ENCODE results near the gene DCBLD2. TPM values are rescaled to one million over a fixed set of nuclear protein-coding genes. Genes with fewer than 3 reads are reported as not detected.

The DCBLD2 gene
- total RNA-seq, 2 donors from 2014 or later: 15.3 to 22.4 TPM

GRCh38 chr3:98914210-98915080 is 12.9 kb upstream of the DCBLD2 start:
- no peaks in the 10 kb centered on the region for H3K36me3 ChIP-seq (replicated peaks in 1 of 2; ENCODE audit: insufficient read depth in 1 of 2, low read depth in 2 of 2)
- no peak overlapping the region for H3K4me3 ChIP-seq
- ATAC-seq: peak; percentile 9
- H3K9me3 ChIP-seq: no peaks in the 10 kb centered on the region
- no peaks in the 10 kb centered on the region for H3K27me3 ChIP-seq
- H3K27ac ChIP-seq: no peak overlapping the region
- intact Hi-C loops (cut with DNase I): no loop called here
- 50 to 53% methylated on average over 10 of the region's 10 CpGs for WGBS, 2 donors
- no peak for TF ChIP-seq POLR2A (IDR thresholded peaks at IDR 0.05)
- no peak for TF ChIP-seq CTCF (IDR thresholded peaks at IDR 0.05)
- DNase-seq: peak in 3 of 4 donors; percentile 43 to 52 (median 46)
- no peaks in the 10 kb centered on the region for H3K4me1 ChIP-seq

DNA sequence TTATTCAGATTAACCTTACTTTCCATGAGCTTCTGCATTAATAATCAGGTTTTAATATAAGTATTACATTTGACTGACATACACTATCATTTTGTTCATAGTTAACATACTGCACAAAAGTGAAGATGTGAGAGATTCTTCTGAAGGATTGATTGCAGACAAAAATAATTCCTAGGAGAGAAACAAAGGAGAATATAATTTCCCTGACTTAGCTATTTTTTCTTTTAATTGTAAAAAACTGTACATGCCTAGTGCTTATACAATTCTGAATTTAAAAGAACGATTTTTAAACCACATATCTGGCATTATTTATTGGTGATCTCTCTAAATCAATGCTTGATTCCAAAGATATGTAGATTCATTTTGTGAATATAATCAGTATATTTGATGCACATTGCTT is 11.0 kb upstream of the DCBLD2 start:
- ATAC-seq (no peak), DNase-seq (no peak)
- 39 to 60% methylated on average over 1 of the region's 1 CpG for WGBS, 2 donors

DNA sequence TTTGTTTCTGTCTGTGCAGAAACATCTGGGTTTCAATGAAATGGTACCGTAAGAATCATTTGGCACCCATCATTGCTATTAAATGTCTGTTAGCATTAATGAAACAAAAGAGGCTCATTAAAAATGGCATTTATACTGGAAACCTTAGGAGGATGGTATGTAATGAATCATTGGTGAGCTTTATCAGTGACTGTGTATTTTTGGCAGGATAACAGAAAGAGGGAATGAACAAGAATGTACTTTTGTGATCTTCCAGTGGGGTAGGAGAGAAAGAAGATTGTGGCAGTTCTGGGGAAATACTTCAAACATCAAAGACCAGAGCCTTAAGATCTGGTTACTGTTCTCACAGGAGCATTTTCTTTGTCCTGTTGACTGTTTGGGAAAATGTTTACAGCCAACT is 4.7 kb upstream of the DCBLD2 start:
- no peak overlapping the region for H3K4me3 ChIP-seq
- no peaks in the 10 kb centered on the region for H3K27me3 ChIP-seq
- H3K4me1 ChIP-seq: peaks cover 7% of the 10 kb centered on the region
- no peak overlapping the region for H3K27ac ChIP-seq
- DNase-seq: no peak
- no peaks in the 10 kb centered on the region for H3K36me3 ChIP-seq (replicated peaks in 1 of 2; ENCODE audit: insufficient read depth in 1 of 2, low read depth in 2 of 2)
- intact Hi-C loops (cut with DNase I): no loop called here
- TF ChIP-seq POLR2A (IDR thresholded peaks at IDR 0.05) (no peak), CTCF (IDR thresholded peaks at IDR 0.05) (no peak)
- ATAC-seq: no peak
- no peaks in the 10 kb centered on the region for H3K9me3 ChIP-seq
- 81 to 97% methylated on average over 1 of the region's 1 CpG for WGBS, 2 donors

More for the DNA sequence above, 11.0 kb upstream of the DCBLD2 start:
- no peaks in the 10 kb centered on the region for H3K36me3 ChIP-seq (replicated peaks in 1 of 2; ENCODE audit: insufficient read depth in 1 of 2, low read depth in 2 of 2)
- H3K27ac ChIP-seq: no peak overlapping the region
- H3K27me3 ChIP-seq: no peaks in the 10 kb centered on the region
- H3K4me3 ChIP-seq: no peak overlapping the region
- H3K9me3 ChIP-seq: no peaks in the 10 kb centered on the region
- intact Hi-C loops (cut with DNase I): no loop called here
- H3K4me1 ChIP-seq: no peaks in the 10 kb centered on the region
- TF ChIP-seq POLR2A (IDR thresholded peaks at IDR 0.05) (no peak), CTCF (IDR thresholded peaks at IDR 0.05) (no peak)

- Histone ChIP-seq H3K9me3 (no peaks in the 10 kb centered on the region), H3K27ac (no peak overlapping the region), H3K27me3 (no peaks in the 10 kb centered on the region), H3K4me1 (peaks cover 18% of the 10 kb centered on the region), H3K36me3 (replicated peaks in 1 of 2; ENCODE audit: insufficient read depth in 1 of 2, low read depth in 2 of 2) (no peaks in the 10 kb centered on the region), H3K4me3 (no peak overlapping the region)
- intact Hi-C loops (cut with DNase I): no loop called here
- WGBS, 2 donors: 85 to 86% methylated on average over 11 of the region's 11 CpGs
- no peak for DNase-seq
- no peak for TF ChIP-seq POLR2A (IDR thresholded peaks at IDR 0.05)
- no peak for TF ChIP-seq CTCF (IDR thresholded peaks at IDR 0.05)
- ATAC-seq: no peak
These were observed 2.4 kb upstream of the DCBLD2 start for GRCh38 chr3:98903705-98904481.

Measured in body of pancreas (tissue), 4 donors.